Stimulated activated CD8-positive, alpha-beta memory T cell treated with anti-CD3 and anti-CD28 coated beads, Interleukin-12 subunit alpha, Interleukin-12 subunit beta, amount 100 ng/mL, for 4 hours (primary cell): ENCODE measurements around the gene COBL.

Experiments
- DNase-seq: peaks from one replicate; pipeline ENCODE4 v3.0.0-alpha.2; 2020; ENCODE audit warnings: low read depth

The COBL gene

DNA sequence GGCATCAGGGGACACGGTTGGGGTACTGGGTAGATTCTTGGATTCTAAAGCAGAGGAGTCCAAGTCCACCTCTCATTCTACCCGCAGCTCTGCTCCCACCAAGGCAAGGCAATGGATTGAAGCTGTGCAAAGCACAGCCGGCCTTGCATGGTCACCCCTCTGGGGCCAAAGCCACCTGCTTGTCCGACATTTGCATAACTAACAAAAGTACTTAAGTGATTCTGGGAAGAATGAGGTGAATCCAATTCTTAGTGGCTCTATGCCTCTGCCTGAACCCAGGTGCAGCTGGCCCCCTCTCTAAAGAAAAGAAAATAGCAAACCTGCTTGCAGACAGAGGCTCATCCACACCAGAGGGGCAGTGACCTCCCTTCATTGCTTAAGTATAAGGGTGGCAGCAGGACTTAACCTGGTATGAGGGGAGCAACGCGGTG, 10.7 kb upstream of the COBL start:
- DNase-seq, result no peak

DNA sequence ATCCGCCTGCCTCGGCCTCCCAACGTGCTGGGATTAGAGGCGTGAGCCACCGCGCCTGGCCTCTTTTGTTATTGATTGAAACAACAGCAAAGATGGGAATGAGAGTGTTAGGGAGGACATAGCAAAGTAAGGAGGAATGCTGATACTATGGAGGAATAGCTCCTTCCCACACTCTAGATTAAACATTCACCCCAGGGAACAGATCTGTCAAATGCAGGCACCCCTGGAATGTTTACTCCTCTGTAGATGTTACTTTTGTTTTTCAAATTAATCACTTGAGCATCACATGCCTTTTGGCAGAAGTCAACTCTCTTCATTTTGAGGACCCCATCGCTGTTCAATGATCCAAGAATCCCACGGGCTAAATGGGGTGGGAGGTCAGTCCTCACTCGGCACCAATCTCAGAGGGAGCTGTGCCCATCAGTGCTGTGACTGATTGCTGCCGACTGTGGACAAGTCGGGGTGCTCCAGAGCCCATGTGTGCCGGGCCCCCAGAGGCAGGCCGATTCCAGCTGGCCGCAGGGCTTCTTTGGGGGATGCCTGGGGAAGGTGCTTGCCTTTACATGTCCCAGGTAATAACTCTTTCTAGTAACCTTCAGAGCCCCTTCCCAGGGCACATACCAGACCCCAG, 10.2 kb upstream of the COBL start:
- DNase-seq, result no peak

DNA sequence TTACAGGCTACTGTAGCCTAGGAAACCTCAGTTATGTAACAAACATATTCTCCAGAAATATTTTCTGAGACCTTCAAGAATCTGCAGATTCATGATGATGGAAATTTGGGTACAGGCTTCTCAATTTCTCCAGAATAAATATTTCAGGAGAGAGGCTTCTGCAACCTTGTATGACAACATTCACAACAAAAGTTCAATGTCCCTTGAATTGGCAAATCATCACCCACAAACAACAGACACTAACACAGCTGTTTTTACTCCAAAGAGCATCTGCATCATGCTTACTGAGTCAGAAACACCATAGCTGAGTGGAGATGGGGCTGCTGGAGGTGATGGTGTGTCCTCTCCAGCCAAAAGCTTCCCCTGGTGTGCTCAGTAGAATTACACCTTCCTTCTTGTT, 9.3 kb upstream of the COBL start:
- no peak for DNase-seq

DNA sequence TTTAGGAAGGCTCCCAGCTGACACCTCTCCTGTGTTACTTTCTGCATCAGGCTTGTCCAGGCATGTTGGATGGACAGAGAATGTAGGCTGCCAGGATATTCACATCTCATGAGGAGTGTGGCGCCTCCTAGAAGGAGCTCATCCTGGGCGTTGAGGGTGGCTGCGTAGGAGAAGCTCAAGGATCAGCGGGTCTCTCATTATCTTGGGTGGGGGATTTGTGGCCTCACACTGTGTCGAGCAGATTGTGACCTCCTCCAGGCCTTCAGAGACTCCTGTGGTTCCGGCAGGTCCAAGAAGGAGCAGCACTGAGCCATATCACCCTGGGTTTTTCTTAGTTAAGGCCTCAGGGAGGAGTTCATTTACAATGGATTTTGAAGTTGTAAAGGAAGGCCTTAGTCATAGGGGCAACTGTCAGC, 8.7 kb upstream of the COBL start:
- no peak for DNase-seq

DNA sequence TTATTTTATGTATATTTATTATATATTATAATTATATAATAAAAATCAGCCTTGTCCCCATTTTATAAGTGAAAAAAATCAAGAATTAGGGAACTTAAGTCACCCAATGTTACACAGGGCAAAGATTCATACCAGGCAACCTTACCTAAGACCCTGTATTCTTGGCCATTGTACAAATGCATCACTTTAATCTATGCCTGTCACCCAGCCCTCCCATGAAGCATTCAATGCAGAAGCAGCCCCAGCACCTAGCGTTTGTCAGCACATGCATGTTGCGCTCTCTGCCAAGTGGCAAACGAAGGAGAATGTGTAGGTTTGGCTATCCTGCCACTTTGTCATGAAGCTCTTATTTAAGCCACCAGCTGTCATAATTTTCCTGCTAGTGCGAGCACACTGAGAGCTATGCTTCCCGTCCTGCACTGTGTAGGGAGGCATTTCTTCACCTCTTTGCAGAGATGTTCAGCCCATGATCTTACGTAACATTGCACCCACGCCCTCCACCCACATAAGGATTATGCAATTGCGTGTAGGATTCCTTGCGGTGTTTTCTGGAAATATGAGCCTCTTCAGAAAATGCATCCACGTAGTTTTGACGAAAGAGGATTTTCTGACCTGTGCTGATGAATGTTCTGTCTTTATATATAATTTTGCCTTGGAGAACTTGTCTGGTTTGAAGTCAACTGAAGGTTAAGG, 7.7 kb upstream of the COBL start:
- DNase-seq, result no peak

DNA sequence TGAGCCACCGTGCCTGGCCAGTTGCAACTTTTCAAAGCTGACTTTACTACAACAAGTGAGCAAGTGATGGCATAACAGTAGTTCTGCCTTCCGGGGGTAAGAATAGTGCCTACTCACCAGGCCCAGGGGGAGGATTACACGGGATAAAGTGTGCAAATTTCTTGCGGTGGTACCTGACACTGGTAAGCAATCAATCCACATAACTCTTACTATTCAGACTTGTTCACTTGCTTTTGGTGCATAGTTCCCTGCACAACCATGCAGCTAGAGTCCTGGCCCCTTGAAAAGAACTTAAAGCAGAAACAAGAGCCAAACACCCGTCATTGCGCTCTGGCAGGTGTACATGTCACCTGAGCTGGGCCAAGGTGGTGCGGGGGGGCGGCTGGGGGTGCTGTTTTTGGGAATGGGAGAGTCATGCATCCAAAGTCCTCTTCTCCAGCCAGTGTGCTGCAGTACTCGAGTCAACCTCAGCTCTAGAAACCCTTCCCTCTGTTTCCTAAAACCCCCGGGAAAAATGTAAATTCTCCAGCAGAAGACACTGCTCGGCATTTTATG, 5.4 kb upstream of the COBL start:
- DNase-seq, result no peak

DNA sequence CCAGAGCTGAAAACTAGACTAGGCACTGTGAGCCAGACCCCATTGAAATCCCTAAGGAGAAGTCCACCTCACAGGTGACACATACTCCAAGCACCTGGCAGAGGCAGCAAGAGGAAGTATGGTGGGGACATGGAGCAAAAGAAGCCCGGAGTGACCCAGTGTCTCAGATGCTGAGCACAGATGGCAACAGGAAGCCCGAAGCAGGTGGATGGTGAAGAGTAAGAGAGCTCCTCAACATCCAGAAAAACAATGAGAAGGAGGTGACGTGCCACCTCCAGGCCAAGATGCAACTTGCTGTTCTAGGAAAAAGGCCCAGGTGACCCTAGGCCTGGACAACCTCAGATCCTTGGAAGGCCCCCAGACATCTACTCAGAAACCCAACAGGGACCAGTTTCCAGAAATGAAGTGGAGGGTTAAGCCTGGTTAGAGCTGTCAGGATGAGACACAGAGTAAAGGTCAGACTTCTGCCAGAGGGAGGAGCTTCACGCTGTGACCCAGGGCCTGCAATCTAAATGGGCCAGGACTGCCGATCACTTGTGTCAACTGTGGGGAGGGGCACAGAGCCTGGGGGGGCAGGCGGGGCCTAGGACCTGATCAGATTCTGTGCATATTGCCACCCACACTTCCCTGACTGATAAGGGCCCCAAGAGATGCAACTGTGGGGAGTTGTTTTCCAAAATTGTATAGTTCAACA, 2.4 kb upstream of the COBL start:
- DNase-seq, result no peak

DNA sequence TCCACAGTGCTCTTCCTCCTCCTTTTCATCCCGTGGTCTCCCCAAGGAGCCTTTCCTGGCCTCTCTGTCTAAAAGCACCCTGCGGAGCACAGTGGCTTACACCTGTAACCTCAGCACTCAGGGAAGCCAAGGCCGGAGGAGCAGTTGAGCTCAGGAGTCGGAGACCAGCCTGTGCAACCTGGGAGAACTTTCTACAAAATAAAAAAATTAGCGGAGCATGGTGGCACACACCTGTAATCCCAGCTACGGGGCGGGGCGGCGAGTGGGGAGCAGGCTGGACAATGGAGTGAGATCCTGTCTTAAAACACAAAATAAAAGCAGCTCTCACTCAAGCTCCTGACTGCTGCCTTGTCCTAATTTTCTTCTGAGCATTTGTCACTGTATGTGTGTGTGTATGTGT, 1.4 kb upstream of the COBL start:
- DNase-seq, result no peak

DNA sequence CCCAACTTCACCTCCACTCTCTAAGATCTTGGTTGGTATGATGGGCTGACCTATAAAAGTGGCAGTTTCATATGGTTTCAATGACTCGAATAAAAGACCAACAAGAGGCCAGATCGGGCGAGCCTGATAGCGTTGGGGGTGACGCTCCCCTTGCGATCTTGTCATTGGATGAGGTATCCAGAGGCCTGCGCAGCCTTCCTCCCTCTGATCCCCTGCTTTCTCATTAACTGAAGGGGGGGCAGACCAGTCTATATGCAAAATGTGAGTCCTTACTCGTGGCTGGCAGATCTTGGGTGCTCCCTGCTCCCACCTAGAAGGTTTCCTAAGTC, 937 bp upstream of the COBL start:
- no peak for DNase-seq

DNA sequence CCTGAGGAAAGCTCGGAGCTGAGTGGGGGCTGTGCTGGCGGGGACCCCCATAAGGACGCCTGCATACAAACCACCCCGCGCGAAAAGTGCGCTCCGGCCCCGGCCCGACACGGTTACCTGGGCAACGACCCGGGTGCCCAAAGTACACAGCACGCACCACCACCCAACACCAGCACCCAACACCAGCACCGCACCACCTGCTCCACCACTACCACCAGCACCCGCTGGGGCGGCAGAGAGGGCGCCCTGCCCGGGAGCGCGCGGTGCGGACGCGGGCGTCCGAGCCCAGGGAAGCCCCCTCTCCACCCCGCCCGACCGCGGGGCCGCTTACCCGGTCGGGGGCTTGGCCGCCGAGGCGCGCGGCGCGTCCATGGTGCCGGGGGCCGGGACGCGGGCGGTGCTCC, 345 bp downstream of the COBL start:
- no peak for DNase-seq

DNA sequence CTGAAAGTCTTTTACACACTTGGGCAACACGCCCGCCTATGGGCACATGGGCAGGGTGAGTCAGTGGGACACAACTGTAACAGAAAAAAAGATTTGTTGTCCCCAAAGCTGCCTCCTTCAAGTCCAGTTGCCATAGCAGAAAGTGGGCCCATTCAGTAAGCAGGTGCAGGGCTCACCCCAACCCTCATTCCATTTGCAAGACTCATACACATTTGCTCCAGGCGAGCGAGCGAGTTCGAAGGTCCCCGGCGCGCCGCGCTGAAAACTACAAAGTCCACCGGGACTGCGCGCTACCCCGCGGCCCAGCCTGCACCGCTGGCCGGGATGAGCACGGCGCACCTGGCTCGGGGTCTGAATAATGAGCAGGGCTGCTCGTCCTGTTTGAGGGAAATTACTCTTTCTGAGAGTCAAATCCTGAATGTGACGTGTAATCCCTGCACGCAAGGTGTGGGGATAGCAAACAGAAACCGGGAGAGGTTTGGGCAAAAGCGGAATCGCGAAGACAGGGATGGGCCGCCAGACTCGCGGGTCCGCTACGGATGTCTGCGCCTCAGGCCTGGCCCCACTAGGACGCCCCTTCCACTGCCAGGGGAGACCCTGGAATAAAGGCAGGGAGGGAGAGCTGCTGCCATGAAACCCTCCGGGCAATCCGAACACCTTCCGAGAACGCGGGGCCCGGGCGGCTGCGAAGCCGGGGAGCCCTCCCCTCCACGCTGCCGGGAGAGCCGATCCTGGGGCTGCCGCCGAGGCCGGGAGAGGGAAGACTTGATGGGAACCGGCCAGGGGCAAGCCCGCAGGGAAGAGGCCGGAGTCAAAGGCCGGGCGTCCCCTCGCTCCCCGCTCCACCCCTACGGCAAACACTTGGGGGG, 982 bp downstream of the COBL start:
- no peak for DNase-seq

DNA sequence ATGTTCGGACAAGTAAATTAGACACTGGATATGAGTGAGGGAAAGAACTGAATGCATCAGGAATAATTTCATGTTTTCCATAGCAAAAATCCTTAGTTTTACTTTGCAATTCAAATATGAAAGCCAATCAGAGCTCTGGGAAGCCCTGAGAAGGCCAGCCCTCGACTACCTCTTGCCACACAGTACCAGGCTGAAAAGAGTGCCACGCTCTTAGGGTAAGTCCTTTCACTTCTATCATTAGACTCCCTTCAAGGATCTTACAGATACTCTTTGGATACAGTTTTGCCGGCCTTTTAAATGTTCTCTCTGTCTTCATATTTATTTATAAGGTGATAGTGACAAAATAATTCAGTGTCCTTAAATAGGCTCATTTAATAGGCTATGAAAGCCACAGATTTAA, 1.9 kb downstream of the COBL start:
- no peak for DNase-seq

DNA sequence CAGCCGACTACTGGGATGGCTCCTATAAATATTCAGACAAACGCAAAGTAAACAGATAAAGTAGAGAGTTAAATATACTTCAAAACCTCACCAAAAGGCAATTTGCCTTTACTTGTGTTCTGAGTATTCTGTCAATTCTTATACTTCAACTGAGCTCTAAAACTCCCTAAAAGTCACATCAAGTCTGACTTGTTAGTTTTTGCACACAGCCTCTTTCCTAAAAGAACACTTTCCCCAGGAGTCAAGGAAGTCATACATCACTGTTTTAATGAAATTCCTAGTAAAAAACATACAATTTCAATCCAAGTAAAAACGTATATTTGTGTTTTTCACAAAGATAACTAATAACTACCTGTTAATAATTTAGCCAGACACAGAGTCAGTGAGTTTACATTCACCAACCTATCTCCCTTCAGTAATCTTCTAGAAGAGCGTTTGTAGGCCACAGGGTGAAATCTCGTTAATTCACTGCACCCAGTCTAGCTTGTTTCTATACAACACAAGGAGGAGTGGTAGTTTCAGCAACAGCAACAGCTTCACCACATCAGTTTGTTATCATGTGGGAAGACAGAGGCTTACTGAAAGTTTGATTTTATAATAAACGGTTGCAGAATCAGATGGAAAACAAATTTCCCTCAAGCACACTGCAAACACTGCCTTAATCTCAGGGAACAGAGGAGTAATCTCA, 2.7 kb downstream of the COBL start:
- DNase-seq, result no peak

DNA sequence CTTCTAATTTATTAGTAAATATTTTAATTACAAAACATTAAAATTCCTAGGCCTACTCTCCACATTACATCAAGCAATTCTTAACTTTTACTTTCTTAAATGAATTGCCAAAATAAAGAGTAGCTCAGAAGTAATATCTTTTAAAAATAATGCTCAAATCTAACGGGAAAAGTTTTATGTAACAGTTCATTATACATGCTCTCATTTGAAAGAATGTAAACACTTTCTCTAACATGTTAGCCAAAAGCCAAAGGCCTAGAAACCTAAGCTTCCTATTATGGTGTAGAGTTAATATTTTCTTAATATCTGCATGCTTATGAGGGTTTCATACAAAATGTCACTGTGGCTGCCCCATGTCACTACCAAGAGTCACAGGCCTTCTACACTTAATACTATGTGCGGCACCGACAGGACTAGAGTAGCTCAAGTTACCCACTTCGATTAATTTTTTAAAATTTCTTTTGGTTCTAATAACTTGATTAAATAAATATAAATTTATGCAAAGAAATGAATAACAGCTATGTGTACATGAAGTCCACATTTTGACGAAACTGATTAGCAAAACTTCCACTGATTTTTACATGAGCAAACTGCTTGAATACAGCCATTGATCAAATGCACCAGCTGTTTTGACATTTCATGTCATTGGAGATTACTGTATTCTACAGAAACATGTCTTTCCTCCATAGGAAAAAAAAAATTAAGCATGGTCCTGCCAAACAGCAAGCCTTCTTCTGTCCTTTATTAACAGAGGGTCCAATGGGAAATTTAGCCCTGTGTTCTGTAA, 3.5 kb downstream of the COBL start:
- no peak for DNase-seq

DNA sequence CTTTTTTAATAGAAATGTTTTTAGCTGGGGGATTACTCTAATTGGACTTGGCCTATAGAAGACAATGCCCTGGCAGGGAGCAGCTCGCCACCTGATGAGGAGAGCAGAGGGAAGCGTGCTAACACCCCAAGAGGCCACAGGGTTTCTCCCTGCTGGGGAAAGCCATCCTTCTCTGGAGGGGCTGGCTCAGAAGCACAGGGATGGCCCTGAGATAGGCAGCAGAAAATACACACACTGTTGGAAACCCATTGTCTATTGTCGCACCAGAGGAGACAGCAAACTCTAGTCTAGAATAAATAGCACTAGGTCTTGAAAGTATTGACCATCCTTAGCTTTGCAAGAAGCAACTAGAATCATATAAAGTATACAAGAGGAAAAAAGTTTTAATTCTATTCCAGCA, 5.4 kb downstream of the COBL start:
- no peak for DNase-seq

DNA sequence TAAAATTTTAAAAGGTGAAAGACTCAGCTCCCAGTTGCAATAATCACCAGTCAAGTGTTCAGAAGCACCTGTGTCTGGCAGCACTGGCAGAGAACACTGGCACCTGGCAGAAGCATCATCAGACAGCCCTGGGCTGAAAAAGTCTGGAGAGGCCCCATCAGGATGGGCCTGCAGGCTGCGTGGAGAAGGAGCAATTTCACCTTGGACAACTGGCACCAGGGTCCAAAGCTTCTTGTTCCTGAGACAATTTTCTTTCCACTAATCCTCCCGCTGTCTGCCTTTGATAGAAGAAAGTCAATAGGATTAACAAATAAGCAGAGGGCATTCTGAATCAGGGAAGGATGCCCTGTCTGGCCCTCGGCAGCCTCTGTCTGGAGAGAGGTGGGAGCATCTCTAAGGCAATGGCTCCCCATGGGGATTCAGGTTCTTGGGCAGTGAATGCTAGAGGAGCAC, 6.5 kb downstream of the COBL start:
- no peak for DNase-seq

DNA sequence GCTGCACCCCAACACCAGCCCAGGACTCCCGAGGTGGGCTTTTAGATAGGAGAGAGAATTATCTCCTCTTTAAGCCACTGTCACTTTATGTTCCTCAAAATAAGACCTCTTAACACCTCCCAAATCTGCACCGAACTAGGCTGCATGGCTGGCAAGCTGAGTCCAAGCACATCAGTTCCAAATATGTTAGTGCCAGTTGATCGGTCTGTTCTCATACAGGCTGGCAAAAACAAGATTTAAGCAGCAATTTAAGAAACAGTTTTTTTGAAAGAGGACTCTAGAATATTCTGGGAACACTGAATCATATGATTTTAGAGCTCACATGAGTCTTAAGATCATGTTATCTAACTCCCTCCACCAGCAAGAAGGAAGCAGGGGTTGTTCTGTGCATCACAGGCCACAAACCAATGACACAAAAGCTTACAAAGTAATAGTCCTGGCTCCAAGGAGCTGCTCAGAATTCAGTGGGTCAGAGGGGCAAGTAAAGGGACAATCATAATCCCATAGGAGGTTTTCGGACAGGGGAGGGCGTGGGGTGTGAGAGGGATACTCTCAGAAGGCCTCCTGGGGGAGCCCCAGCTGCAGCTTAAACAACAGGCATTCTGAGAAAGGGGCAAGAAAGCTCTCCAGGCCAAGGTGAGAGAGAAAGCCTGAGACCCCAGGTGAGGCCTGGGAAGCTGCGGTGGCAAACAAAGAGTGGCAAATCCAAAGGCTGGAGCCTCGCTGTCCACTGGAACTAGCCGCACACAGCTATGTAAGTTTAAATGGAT, 7.1 kb downstream of the COBL start:
- no peak for DNase-seq

DNA sequence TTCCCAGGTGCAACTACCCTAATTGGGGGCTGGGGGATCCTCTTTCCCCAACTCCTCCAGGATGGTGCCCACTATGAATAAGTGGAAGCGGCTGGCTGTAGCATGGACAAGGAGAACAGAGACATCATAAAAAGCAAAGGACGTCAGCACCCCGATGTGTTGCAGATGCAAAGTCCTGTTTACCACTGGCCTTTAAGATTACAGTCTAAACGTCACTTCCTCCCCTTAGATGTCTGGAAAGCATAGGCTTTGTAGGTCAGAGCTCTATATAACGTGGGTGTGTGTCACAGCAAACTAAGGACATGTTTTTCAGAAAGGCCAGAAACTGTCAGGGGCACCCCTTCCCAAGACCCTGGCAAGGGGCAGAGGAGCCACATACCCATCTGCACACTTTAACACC, 7.9 kb downstream of the COBL start:
- DNase-seq, result no peak

DNA sequence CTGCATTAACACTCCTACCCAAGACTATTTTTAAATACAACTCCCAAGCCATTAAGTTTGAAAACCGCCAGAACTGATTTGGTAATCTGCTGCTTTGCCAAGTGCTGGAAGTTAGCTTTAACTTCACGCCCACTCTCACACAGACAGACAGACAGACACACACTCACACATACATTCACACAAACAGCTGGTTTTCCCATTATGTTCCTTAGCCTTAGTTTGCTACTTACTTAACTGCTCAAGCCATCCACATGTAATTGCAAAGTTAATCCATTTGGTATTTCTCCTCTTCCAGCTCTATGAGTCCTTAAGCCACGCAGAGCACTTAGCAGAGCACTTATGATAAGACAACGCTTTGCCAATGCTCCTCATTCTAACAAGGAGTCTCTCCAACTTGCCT, 8.3 kb downstream of the COBL start:
- DNase-seq, result no peak

DNA sequence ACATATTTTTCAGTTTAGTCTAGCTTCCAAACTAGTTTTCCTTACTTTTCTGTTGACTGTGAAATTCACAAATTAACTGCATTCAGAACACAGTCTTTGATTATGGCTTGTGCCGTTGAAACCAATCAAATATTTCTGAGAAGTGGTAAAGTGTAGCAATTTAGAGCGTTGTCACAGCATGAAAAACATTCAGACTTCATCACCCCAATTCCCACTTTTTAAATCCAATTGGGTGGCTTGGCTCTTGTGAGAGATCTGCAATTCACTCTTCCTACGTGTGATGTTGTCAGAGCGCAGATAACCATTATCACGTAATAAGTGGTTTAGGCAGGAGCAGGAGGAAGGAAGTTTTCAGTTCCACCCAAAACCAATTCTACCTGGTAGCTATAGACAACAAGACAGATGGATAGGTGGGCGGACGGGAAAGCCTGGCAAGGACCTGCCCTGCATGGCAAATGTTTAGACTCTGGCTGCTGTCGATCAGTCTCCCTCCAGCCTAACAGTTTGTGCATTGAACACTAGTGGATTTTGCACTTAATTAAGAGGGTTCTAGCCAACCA, 8.9 kb downstream of the COBL start:
- no peak for DNase-seq
